Loucy (cell line): ENCODE data around the gene KLF3.

Experiments used
- H2AFZ ChIP-seq: fragments of 200-600 bp; sonication (generic); 2 replicates; pipeline ENCODE4 v1.6.0; 2016; ENCODE audit warnings: antibody characterized with exemption, mild to moderate bottlenecking, low read length, moderate library complexity
- H3F3A ChIP-seq: fragments of 200-600 bp; 2 replicates; pipeline ENCODE4 v1.6.0; 2016; ENCODE audit warnings: antibody characterized with exemption, low read depth, mild to moderate bottlenecking
- H3K27me3 ChIP-seq: fragments of 200-600 bp; sonication (generic); 2 replicates; pipeline ENCODE4 v1.6.1; 2014; ENCODE audit warnings: low read length, mild to moderate bottlenecking; ENCODE audit not compliant: insufficient read depth, poor library complexity, severe bottlenecking
- H3K36me3 ChIP-seq: fragments of 200-600 bp; sonication (generic); 2 replicates; pipeline ENCODE4 v1.6.1; 2016; ENCODE audit warnings: low read length; ENCODE audit not compliant: insufficient read depth
- H3K4me1 ChIP-seq: fragments of 200-600 bp; sonication (generic); 2 replicates; pipeline ENCODE4 v1.5.1; 2014; ENCODE audit warnings: low read length, mild to moderate bottlenecking; ENCODE audit not compliant: insufficient read depth, poor library complexity, severe bottlenecking
- H3K4me2 ChIP-seq: fragments of 200-600 bp; sonication (generic); 2 replicates; pipeline ENCODE4 v1.6.0; 2014; ENCODE audit warnings: antibody characterized with exemption, low read length, low read depth, mild to moderate bottlenecking; ENCODE audit not compliant: poor library complexity, severe bottlenecking
- H3K4me3 ChIP-seq: fragments of 200-600 bp; sonication (generic); 2 replicates; pipeline ENCODE4 v1.5.1; 2014; ENCODE audit warnings: low read length, mild to moderate bottlenecking, mixed read lengths; ENCODE audit not compliant: poor library complexity, severe bottlenecking
- H3K79me2 ChIP-seq: fragments of 200-600 bp; sonication (generic); 2 replicates; pipeline ENCODE4 v1.6.1; 2014; ENCODE audit warnings: low read length; ENCODE audit not compliant: insufficient read depth
- H3K9ac ChIP-seq: fragments of 200-600 bp; sonication (generic); 2 replicates; pipeline ENCODE4 v1.6.0; 2014; ENCODE audit warnings: mild to moderate bottlenecking, low read depth, low read length, moderate library complexity; ENCODE audit not compliant: poor library complexity, severe bottlenecking
- H3K9me2 ChIP-seq: fragments of 200-600 bp; sonication (generic); replicated peaks from 2 replicates; pipeline ENCODE4 v1.6.1; 2016; ENCODE audit warnings: low read depth, low read length, mixed read lengths
- H3K9me3 ChIP-seq: fragments of 200-600 bp; sonication (generic); 2 replicates; pipeline ENCODE4 v1.6.1; 2014; ENCODE audit warnings: mild to moderate bottlenecking, antibody characterized with exemption, low read length, low read depth; ENCODE audit not compliant: insufficient read depth
- H4K20me1 ChIP-seq: fragments of 200-600 bp; sonication (generic); 2 replicates; pipeline ENCODE4 v1.6.0; 2014; ENCODE audit warnings: antibody characterized with exemption, low read length, mild to moderate bottlenecking; ENCODE audit not compliant: insufficient read depth, poor library complexity, severe bottlenecking
- CTCF ChIP-seq: fragments of 200-600 bp; sonication (generic); conservative IDR thresholded peaks from 2 replicates; pipeline ENCODE4 v1.5.1; 2014; ENCODE audit warnings: mild to moderate bottlenecking, antibody characterized with exemption, low read length
- EZH2phosphoT487 ChIP-seq: fragments of 200-600 bp; IDR thresholded peaks from 2 replicates; pipeline ENCODE4 v1.6.1; 2018; ENCODE audit warnings: antibody characterized with exemption, mild to moderate bottlenecking, moderate library complexity, borderline replicate concordance

The KLF3 gene

GRCh38 chr4:38665551-38666411, 1.8 kb downstream of the KLF3 start:
- Histone ChIP-seq H3K36me3 (no peaks in the 10 kb centered on the region), H3K4me3 (no peak overlapping the region), H3K9ac (no peak overlapping the region), H3K27me3 (peaks cover 75% of the 10 kb centered on the region), H4K20me1 (no peaks in the 10 kb centered on the region), H3K79me2 (no peaks in the 10 kb centered on the region), H3K9me3 (no peaks in the 10 kb centered on the region), H3K4me1 (peaks cover 11% of the 10 kb centered on the region), H2AFZ (no peak overlapping the region), H3K4me2 (no peak overlapping the region), H3F3A (peaks cover 7% of the 10 kb centered on the region; the same call in 1 of the 2 replicates), H3K9me2 (no peaks in the 10 kb centered on the region)
- TF ChIP-seq CTCF, result no peak
- no peak for TF ChIP-seq EZH2phosphoT487

- Histone ChIP-seq H2AFZ (no peak overlapping the region), H3K4me2 (peak overlapping the region; percentile 24), H3K4me3 (no peak overlapping the region), H3K36me3 (no peaks in the 10 kb centered on the region), H3K79me2 (no peaks in the 10 kb centered on the region), H3K9ac (no peak overlapping the region), H3F3A (peaks cover 7% of the 10 kb centered on the region; the same call in 1 of the 2 replicates), H4K20me1 (no peaks in the 10 kb centered on the region), H3K9me2 (no peaks in the 10 kb centered on the region), H3K9me3 (no peaks in the 10 kb centered on the region), H3K4me1 (peaks cover 11% of the 10 kb centered on the region), H3K27me3 (peaks cover 65% of the 10 kb centered on the region)
- TF ChIP-seq EZH2phosphoT487 (no peak), CTCF (no peak)
Observed at GRCh38 chr4:38666766-38667084, 2.7 kb downstream of the KLF3 start.

GRCh38 chr4:38667085-38667893, 3.3 kb downstream of the KLF3 start:
- peaks cover 11% of the 10 kb centered on the region for H3K4me1 ChIP-seq
- peaks cover 60% of the 10 kb centered on the region for H3K27me3 ChIP-seq
- no peak overlapping the region for H3K4me3 ChIP-seq
- no peaks in the 10 kb centered on the region for H4K20me1 ChIP-seq
- no peaks in the 10 kb centered on the region for H3K79me2 ChIP-seq
- no peak overlapping the region for H2AFZ ChIP-seq
- no peaks in the 10 kb centered on the region for H3K36me3 ChIP-seq
- H3F3A ChIP-seq, result peaks cover 7% of the 10 kb centered on the region; the same call in 1 of the 2 replicates
- no peak overlapping the region for H3K9ac ChIP-seq
- no peaks in the 10 kb centered on the region for H3K9me2 ChIP-seq
- TF ChIP-seq CTCF (no peak), EZH2phosphoT487 (no peak)
- no peaks in the 10 kb centered on the region for H3K9me3 ChIP-seq
- peak overlapping the region; percentile 24 for H3K4me2 ChIP-seq
